Upper lobe of left lung (tissue), 4 donors: Measurements from ENCODE around the gene TMEM178B.

ENCODE experiments used
- CTCF ChIP-seq, 6 experiments: fragments of 450-650 bp in 4 of 6; fragments of 200-600 bp in 2 of 6; sonication (generic) in 2 of 6; IDR thresholded peaks; one replicate each; pipeline ENCODE4 v1.5.1; 2016 to 2019; ENCODE audit warnings: antibody characterized with exemption in 6 of 6
- POLR2AphosphoS5 ChIP-seq, 2 donors: sonication (generic); formaldehyde crosslinking; IDR thresholded peaks; one replicate each; pipeline ENCODE4 v1.5.1; 2017; ENCODE audit warnings: antibody characterized with exemption in 2 of 2

GRCh38 chr7:141190495-141190894, 116.6 kb downstream of the TMEM178B start:
- TF ChIP-seq POLR2AphosphoS5 (IDR thresholded peaks at IDR 0.05), result no peak
- no peak for TF ChIP-seq CTCF (IDR thresholded peaks at IDR 0.05)
